Neural progenitor cell (in vitro differentiated cells): ENCODE measurements around the gene PPP1CC. TPM values are rescaled to one million over a fixed set of nuclear protein-coding genes. Genes with fewer than 3 reads are reported as not detected.

Experiments used
- DNase-seq: peaks from one replicate; pipeline ENCODE4 v3.0.0-alpha.2; 2016; ENCODE audit warnings: low spot score
- H2AFZ ChIP-seq: fragments of 200-600 bp; sonication (generic); replicated peaks from 2 replicates; pipeline ENCODE4 v1.6.1; 2016; ENCODE audit warnings: antibody characterized with exemption
- H3F3A ChIP-seq: fragments of 200-600 bp; sonication (generic); 2 replicates; pipeline ENCODE4 v1.6.1; 2016; ENCODE audit warnings: antibody characterized with exemption, low read depth
- H3K27ac ChIP-seq: fragments of 200-600 bp; sonication (generic); 2 replicates; pipeline ENCODE4 v1.5.1; 2016; ENCODE audit warnings: mild to moderate bottlenecking
- H3K27me3 ChIP-seq: fragments of 200-600 bp; sonication (generic); 2 replicates; pipeline ENCODE4 v1.6.1; 2016; ENCODE audit warnings: mild to moderate bottlenecking, moderate library complexity
- H3K36me3 ChIP-seq: fragments of 200-600 bp; sonication (generic); 2 replicates; pipeline ENCODE4 v1.5.1; 2016
- H3K4me1 ChIP-seq: fragments of 200-600 bp; sonication (generic); 2 replicates; pipeline ENCODE4 v1.6.1; 2016; ENCODE audit warnings: mixed run types
- H3K4me2 ChIP-seq: fragments of 200-600 bp; sonication (generic); 2 replicates; pipeline ENCODE4 v1.6.1; 2016
- H3K4me3 ChIP-seq: fragments of 200-600 bp; sonication (generic); 2 replicates; pipeline ENCODE4 v1.5.1; 2016
- H3K79me2 ChIP-seq: fragments of 200-600 bp; sonication (generic); 2 replicates; pipeline ENCODE4 v1.6.1; 2016; ENCODE audit warnings: low read depth
- H3K9ac ChIP-seq: fragments of 200-600 bp; sonication (generic); 2 replicates; pipeline ENCODE4 v1.6.1; 2016
- H3K9me3 ChIP-seq: fragments of 200-600 bp; sonication (generic); 2 replicates; pipeline ENCODE4 v1.5.1; 2016; ENCODE audit warnings: low read depth
- H4K20me1 ChIP-seq: fragments of 200-600 bp; sonication (generic); 2 replicates; pipeline ENCODE4 v1.6.1; 2016; ENCODE audit warnings: low read depth
- H3K27ac Mint-ChIP-seq: 3 replicates; pipeline ENCODE4 v1.8.0; 2021; ENCODE audit warnings: mixed read lengths
- H3K27me3 Mint-ChIP-seq: 2 replicates; pipeline ENCODE4 v1.8.0; 2022; ENCODE audit warnings: low read depth, mild to moderate bottlenecking, inconsistent platforms, moderate library complexity, mixed read lengths; ENCODE audit not compliant: insufficient read depth
- H3K36me3 Mint-ChIP-seq: 3 replicates; pipeline ENCODE4 v1.8.0; 2021; ENCODE audit warnings: mixed read lengths
- H3K4me1 Mint-ChIP-seq: 3 replicates; pipeline ENCODE4 v1.8.0; 2021; ENCODE audit warnings: mixed read lengths
- H3K4me3 Mint-ChIP-seq: 3 replicates; pipeline ENCODE4 v1.8.0; 2021; ENCODE audit warnings: mild to moderate bottlenecking, moderate library complexity, mixed read lengths
- H3K9me3 Mint-ChIP-seq: 3 replicates; pipeline ENCODE4 v1.8.0; 2020; ENCODE audit warnings: mixed read lengths
- CTCF ChIP-seq: fragments of 200-600 bp; sonication (generic); IDR thresholded peaks from 2 replicates; pipeline ENCODE4 v1.5.1; 2017; ENCODE audit warnings: antibody characterized with exemption, mild to moderate bottlenecking
- EZH2 ChIP-seq: fragments of 200-600 bp; sonication (generic); IDR thresholded peaks from 2 replicates; pipeline ENCODE4 v1.6.1; 2017; ENCODE audit warnings: antibody characterized with exemption, mild to moderate bottlenecking, moderate library complexity
- EZH2phosphoT487 ChIP-seq: fragments of 200-600 bp; sonication (generic); IDR thresholded peaks from 2 replicates; pipeline ENCODE4 v1.6.1; 2017; ENCODE audit warnings: antibody characterized with exemption
- total RNA-seq: library from RNA; depleted of rRNA; stranded (reverse); fragments of >200 nt; gene quantifications from 2 replicates; pipeline ENCODE4 v1.2.3, GENCODE V29; 2015; ENCODE audit warnings: low replicate concordance

PPP1CC gene
- total RNA-seq, 1 donor from 2014 or later: 629 TPM

- no peak overlapping the region for H3K9ac ChIP-seq
- no peaks in the 10 kb centered on the region for H4K20me1 ChIP-seq
- TF ChIP-seq EZH2 (no peak), CTCF (no peak), EZH2phosphoT487 (no peak)
- H3K9me3 Mint-ChIP-seq: no peaks in the 10 kb centered on the region
- H3K36me3 ChIP-seq: no peaks in the 10 kb centered on the region
- no peak overlapping the region for H2AFZ ChIP-seq
- no peaks in the 10 kb centered on the region for H3K4me1 ChIP-seq
- H3K27me3 Mint-ChIP-seq: peaks cover 5% of the 10 kb centered on the region
- no peak overlapping the region for H3K27ac Mint-ChIP-seq
- H3K4me3 Mint-ChIP-seq: no peak overlapping the region
- H3F3A ChIP-seq: no peaks in the 10 kb centered on the region
- no peaks in the 10 kb centered on the region for H3K9me3 ChIP-seq
- H3K4me3 ChIP-seq: no peak overlapping the region
- H3K27ac ChIP-seq: no peak overlapping the region
- H3K79me2 ChIP-seq: no peaks in the 10 kb centered on the region
- H3K4me1 Mint-ChIP-seq: peaks cover 3% of the 10 kb centered on the region
- H3K4me2 ChIP-seq: no peak overlapping the region
- no peaks in the 10 kb centered on the region for H3K36me3 Mint-ChIP-seq
- DNase-seq: no peak
- H3K27me3 ChIP-seq: no peaks in the 10 kb centered on the region
Observed at GRCh38 chr12:110750784-110751461, 8.2 kb upstream of the PPP1CC start.

- no peak overlapping the region for H3K9ac ChIP-seq
- H4K20me1 ChIP-seq: peaks cover 10% of the 10 kb centered on the region
- no peak overlapping the region for H3K4me3 Mint-ChIP-seq
- no peaks in the 10 kb centered on the region for H3K9me3 ChIP-seq
- H3K36me3 Mint-ChIP-seq: no peaks in the 10 kb centered on the region
- no peak overlapping the region for H3K27ac Mint-ChIP-seq
- no peaks in the 10 kb centered on the region for H3K36me3 ChIP-seq
- H3K4me2 ChIP-seq: no peak overlapping the region
- DNase-seq: no peak
- peaks cover 20% of the 10 kb centered on the region for H3K4me1 Mint-ChIP-seq
- peaks cover 2% of the 10 kb centered on the region for H3K27me3 Mint-ChIP-seq
- H2AFZ ChIP-seq: no peak overlapping the region
- TF ChIP-seq EZH2: no peak
- TF ChIP-seq CTCF: no peak
- TF ChIP-seq EZH2phosphoT487: no peak
- H3K27ac ChIP-seq: no peak overlapping the region
- H3K27me3 ChIP-seq: no peaks in the 10 kb centered on the region
- H3K4me3 ChIP-seq: no peak overlapping the region
- H3K79me2 ChIP-seq: peaks cover 25% of the 10 kb centered on the region
- no peaks in the 10 kb centered on the region for H3K9me3 Mint-ChIP-seq
- peaks cover 12% of the 10 kb centered on the region for H3K4me1 ChIP-seq
- H3F3A ChIP-seq: peaks cover 9% of the 10 kb centered on the region
Observed at GRCh38 chr12:110746550-110746949, 3.9 kb upstream of the PPP1CC start.

- Mint-ChIP-seq H3K9me3 (no peaks in the 10 kb centered on the region), H3K4me1 (peaks cover 25% of the 10 kb centered on the region), H3K36me3 (no peaks in the 10 kb centered on the region), H3K4me3 (peak overlapping the region; percentile 65), H3K27me3 (peaks cover 2% of the 10 kb centered on the region), H3K27ac (no peak overlapping the region)
- H3K9me3 ChIP-seq: no peaks in the 10 kb centered on the region
- peaks cover 15% of the 10 kb centered on the region for H3K4me1 ChIP-seq
- H3F3A ChIP-seq: peaks cover 9% of the 10 kb centered on the region
- H4K20me1 ChIP-seq: peaks cover 18% of the 10 kb centered on the region
- no peak for DNase-seq
- H3K36me3 ChIP-seq: no peaks in the 10 kb centered on the region
- H3K79me2 ChIP-seq: peaks cover 33% of the 10 kb centered on the region
- no peak overlapping the region for H2AFZ ChIP-seq
- no peaks in the 10 kb centered on the region for H3K27me3 ChIP-seq
- no peak overlapping the region for H3K9ac ChIP-seq
- TF ChIP-seq CTCF: no peak
- TF ChIP-seq EZH2phosphoT487: no peak
- no peak for TF ChIP-seq EZH2
- no peak overlapping the region for H3K4me3 ChIP-seq
- no peak overlapping the region for H3K27ac ChIP-seq
- no peak overlapping the region for H3K4me2 ChIP-seq
Observed at GRCh38 chr12:110745542-110746284, 3.0 kb upstream of the PPP1CC start.
